LNCaP clone FGC (cell line): Measurements from ENCODE around the gene ELF3.

ENCODE experiments used
- DNase-seq: peaks from one replicate; pipeline ENCODE4 v3.0.0-alpha.2; 2011; ENCODE audit warnings: low read depth
- H3K4me3 ChIP-seq: 2 replicates; pipeline ENCODE4 v1.5.1; 2011; ENCODE audit warnings: mild to moderate bottlenecking, low read depth, low read length, control low read depth
- TF ChIP-seq, protein P1 (sequence below): IDR thresholded peaks from 2 replicates; pipeline ENCODE4 v1.5.1; 2012; ENCODE audit warnings: mild to moderate bottlenecking; ENCODE audit not compliant: control insufficient read depth, insufficient read depth; ENCODE audit errors: extremely low read depth

Gene ELF3

DNA sequence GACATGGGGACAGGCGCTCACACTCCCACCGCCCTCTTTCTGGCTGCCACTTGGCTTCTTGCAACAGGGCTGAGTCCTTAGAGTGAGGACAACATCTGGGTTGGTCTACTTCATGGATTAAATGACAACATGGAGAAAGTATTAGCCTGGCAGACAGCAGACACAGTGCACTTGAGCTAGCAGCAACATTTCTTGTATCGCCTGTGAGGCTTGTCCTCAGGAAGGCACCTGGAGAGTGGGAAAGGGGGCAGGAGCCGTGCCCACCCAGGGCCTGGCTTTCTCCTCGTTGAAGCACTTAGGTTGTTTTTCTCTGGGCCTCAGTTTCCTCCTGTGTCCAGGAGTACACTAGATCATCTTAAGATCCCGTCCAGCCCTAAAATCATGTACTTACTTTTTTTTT, 3.7 kb downstream of the ELF3 start:
- DNase-seq: no peak
- H3K4me3 ChIP-seq: no peak overlapping the region
- TF ChIP-seq, protein P1, sequence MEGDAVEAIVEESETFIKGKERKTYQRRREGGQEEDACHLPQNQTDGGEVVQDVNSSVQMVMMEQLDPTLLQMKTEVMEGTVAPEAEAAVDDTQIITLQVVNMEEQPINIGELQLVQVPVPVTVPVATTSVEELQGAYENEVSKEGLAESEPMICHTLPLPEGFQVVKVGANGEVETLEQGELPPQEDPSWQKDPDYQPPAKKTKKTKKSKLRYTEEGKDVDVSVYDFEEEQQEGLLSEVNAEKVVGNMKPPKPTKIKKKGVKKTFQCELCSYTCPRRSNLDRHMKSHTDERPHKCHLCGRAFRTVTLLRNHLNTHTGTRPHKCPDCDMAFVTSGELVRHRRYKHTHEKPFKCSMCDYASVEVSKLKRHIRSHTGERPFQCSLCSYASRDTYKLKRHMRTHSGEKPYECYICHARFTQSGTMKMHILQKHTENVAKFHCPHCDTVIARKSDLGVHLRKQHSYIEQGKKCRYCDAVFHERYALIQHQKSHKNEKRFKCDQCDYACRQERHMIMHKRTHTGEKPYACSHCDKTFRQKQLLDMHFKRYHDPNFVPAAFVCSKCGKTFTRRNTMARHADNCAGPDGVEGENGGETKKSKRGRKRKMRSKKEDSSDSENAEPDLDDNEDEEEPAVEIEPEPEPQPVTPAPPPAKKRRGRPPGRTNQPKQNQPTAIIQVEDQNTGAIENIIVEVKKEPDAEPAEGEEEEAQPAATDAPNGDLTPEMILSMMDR: no peak

DNA sequence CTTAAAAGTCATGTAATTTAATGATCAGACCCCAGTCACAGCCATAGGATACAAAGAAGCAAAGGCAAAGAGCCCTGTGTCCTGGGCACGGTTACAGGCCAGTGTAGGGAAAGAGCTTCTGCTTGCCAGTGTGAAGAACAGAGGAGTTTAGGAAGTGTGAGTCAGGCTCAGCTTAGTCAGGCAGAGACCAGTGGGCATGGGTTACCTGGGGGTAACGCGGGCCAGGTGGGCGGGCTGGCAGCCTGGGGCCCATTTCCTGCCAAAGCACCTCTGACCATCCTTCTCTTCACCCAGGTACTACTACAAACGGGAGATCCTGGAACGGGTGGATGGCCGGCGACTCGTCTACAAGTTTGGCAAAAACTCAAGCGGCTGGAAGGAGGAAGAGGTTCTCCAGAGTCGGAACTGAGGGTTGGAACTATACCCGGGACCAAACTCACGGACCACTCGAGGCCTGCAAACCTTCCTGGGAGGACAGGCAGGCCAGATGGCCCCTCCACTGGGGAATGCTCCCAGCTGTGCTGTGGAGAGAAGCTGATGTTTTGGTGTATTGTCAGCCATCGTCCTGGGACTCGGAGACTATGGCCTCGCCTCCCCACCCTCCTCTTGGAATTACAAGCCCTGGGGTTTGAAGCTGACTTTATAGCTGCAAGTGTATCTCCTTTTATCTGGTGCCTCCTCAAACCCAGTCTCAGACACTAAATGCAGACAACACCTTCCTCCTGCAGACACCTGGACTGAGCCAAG, 4.7 kb downstream of the ELF3 start:
- TF ChIP-seq, protein P1: no peak
- DNase-seq: no peak
- H3K4me3 ChIP-seq: no peak overlapping the region

DNA sequence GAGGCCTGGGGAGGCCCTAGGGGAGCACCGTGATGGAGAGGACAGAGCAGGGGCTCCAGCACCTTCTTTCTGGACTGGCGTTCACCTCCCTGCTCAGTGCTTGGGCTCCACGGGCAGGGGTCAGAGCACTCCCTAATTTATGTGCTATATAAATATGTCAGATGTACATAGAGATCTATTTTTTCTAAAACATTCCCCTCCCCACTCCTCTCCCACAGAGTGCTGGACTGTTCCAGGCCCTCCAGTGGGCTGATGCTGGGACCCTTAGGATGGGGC, 5.2 kb downstream of the ELF3 start:
- TF ChIP-seq, protein P1: no peak
- DNase-seq: no peak
- H3K4me3 ChIP-seq: no peak overlapping the region

DNA sequence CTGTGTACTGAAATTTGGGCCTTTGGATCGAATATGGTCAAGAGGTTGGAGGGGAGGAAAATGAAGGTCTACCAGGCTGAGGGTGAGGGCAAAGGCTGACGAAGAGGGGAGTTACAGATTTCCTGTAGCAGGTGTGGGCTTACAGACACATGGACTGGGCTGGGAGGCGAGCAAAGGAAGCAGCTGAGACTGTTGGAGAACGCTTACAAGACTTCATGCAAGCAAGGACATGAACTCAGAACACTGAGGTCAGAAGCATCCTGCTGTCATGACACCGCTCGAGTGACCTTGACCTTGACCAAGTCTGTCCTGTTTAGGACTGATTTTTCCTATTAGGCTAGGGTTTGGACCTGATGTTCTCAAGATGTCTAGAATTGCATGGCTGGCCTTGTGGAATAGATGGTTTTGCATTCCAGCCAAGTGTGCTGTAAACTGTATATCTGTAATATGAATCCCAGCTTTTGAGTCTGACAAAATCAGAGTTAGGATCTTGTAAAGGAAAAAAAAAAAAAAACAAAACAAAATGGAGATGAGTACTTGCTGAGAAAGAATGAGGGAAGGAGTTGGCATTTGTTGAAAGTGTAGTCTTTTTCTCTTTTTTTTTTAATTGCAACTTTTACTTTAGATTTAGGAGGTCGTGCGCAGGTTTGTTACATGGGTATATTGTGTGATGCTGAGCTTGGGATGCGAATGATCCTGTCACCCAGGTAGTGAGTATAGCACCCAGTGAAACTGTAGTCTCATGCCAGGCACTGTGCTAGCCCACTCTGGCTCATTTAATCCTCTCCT, 5.8 kb downstream of the ELF3 start:
- no peak overlapping the region for H3K4me3 ChIP-seq
- TF ChIP-seq, protein P1: no peak
- DNase-seq: no peak

DNA sequence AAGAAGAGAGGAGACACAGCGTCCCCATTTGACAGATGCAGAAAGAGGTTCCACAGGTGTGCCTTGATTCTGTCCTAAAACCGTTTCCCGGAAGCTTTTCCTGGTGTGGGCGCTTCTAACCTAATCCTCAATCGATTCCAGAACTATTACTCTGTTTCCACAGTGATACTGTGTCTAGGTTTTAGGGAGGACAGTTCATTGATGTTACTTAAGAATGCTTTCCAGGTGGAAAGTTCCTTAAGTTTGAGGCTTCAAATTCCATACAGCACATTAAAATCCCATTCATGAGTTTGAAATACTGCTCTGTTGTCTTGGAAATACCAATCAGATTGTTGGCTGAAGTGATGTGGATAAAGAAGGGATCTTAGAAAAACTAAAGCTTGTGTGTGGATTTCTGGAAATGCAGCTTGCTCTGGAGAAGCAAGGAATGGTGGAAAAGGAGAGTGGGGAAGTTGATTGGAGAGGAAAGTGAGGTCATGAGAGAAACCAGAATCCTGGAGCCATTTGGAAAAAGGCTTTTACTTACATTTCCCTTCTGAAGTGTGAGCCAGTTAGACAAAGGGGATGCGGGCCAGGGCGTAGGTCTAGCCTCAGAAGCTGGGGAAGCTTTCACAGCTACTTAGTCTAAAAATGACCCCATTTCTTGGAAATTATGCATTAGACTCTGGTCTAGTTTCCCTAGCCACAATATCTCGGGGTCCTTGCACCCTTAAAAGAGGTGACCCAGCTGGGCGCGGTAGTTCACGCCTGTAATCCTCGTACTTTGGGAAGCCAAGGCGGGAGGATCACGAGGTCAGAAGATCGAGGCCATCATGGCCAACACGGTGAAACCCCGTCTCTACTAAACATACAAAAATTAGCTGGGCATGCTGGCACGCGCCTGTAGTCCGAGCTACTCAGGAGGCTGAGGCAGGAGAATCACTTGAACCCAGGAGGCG, 6.7 kb downstream of the ELF3 start:
- DNase-seq: no peak
- H3K4me3 ChIP-seq: no peak overlapping the region

DNA sequence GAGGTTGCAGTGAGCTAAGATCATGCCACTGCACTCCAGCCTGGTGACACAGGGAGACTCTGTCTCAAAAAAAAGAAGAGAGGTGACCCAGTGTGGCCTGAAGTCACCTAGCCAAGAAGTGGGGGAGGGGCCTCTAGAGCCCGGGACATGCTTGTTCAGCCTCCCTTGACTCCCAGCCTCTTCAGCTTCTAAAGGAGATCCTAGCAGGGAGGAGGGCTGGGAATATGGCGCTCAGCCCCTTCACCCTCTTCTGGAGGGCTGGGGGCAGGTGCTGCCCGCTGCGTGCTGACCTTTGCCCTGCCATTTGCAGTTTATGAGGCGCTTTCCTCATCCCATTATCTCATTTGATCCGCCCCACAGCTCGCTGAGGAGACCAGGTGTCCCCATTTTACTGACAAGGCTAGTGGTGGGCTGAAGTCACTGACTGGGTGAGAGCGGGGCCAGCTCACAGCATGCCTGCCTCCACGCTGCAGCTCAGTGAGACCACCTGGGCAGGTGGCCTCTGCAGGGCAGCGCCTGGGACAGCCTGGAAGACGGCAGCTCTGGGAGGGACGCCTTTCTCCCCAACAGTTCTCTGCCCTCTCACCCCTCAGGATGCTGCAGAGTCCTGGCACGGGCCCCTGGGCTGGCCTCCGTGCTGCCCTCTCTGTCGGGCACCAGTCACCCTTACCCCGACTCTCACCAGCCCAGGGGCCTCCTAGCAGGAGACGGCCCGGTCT, 7.5 kb downstream of the ELF3 start:
- TF ChIP-seq, protein P1: no peak
- no peak for DNase-seq
- H3K4me3 ChIP-seq: peak overlapping the region; percentile 40

More for the DNA sequence above, 6.7 kb downstream of the ELF3 start:
- TF ChIP-seq, protein P1: no peak
